DLD1 (cell line): ENCODE measurements around the gene FSTL4.

Experiments
- in situ Hi-C: cut with HindIII; loops from 2 replicates; pipeline ENCODE4 v1.10.0; 2017; ENCODE audit warnings: low sequenced_read_pairs

FSTL4 gene

DNA sequence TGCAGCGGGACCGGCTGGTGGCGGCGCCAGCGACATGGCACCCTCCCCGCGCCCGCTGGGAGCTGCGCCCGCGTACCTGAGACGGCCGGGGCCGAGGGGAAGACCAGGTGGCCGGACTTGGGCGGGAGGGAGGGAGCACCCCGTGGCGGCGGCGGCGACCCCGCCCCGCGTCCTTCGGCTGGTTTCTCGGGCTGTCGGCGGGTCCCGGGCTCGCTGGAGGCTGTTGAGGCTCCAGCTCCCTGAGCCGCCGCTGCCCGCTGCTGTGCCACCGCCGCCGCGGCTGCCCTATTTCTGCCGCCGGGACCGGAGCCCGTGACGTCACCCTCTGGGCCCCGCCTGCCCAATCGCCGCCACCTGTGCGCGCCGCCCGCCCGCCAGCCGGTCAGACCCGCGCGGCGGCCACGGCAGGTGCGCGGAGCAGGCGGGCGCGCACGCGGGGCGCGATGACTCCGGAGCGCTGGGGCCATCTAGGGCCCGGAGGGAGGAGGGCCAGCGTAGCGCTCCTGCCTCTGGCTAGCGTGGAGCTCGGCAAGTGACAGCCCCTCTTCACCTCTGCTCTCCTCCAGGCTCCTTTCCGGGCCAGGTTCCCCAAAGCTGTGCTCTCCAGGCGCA lies at the start of gene FSTL4:
Gene FSTL4, minus strand, starts transcription at position 293 of the 612 bp plus-strand sequence.
- in situ Hi-C loops = no loop called here

DNA sequence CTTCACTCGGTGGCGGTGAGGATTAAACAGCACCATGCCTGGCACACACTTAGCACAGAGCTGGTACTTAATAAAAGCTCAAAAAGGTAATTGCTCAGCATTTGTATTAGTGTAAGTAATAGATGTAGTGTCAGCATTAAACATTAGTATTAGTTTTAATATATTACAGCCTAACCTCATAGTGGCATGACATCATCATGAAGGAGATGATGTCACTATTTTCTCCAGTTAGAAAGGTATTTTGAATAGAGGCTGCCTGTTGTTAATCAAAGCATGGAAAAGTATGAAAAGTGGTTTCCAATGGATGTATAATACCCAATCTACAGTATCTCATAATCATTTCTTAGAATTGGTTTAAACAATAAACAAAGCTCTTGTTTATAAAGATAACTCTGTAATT lies 49.0 kb upstream of the FSTL4 start:
- in situ Hi-C loops = no loop called here

- in situ Hi-C loops = no loop called here
Observed at GRCh38 chr5:133658327-133658726, 46.0 kb upstream of the FSTL4 start.

DNA sequence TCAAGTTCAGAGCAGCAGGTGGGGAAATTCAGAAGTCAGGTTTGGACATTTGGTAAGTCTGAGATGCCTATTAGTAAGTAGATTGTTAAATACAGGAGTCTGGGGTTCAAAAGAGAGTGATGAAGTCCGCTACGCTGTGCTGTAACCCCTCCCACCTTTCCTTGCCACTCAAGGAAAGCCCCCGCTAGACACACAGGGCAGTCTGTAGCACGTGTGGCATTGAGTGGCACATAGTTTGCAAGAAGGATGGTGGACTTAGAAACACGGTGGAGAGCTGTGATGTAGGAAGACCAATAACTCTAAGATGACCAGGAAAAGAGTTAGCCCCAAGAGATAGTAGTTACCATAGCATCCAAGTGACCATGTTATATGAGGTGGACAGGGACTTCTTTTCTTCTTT lies 44.7 kb upstream of the FSTL4 start:
- in situ Hi-C loops = no loop called here

- in situ Hi-C loops = no loop called here
Observed at GRCh38 chr5:133655966-133656365, 43.6 kb upstream of the FSTL4 start.

GRCh38 chr5:133653760-133654049 lies 41.4 kb upstream of the FSTL4 start:
- in situ Hi-C loops = no loop called here

DNA sequence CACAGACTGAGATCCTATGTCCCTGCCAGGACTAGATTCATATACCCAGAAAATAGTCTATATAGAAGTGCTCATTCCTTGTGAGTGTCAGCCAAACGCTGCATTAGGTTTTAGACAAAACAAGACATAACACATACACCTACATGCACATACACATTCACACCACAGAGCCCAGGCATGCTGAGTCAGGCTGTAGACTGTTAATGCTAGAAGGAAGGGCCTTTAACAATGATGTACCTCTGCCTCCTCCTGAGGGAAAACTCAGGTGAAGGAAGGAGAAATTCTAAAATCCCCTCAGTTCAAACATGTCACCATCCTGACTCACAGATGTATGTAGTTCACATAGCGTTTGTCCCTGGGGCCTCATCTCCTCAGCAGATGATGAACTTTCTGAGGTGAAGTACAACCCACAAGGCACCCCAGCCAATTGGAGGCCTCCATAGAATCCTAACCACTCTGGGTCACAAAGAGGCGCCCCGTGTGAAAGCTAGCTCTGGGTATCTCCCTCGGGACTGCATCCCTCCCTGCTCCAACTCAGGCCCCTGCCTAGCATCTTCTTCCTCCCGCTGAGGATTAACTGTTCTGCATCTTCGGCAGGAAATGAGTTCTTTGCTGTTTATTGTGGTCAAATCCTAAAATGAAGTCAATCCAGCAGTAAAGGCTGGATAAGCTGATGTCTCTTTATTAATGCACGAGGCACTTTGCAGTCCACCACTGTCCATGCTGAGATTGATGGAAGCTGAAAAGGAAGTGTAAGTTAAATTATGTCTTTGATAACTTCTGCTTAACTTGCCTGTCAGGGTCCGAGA lies 40.8 kb upstream of the FSTL4 start:
- in situ Hi-C loops = no loop called here

GRCh38 chr5:133644000-133644865 lies 31.9 kb upstream of the FSTL4 start:
- in situ Hi-C loops = no loop called here

GRCh38 chr5:133643365-133643764 lies 31.0 kb upstream of the FSTL4 start:
- in situ Hi-C loops = no loop called here

DNA sequence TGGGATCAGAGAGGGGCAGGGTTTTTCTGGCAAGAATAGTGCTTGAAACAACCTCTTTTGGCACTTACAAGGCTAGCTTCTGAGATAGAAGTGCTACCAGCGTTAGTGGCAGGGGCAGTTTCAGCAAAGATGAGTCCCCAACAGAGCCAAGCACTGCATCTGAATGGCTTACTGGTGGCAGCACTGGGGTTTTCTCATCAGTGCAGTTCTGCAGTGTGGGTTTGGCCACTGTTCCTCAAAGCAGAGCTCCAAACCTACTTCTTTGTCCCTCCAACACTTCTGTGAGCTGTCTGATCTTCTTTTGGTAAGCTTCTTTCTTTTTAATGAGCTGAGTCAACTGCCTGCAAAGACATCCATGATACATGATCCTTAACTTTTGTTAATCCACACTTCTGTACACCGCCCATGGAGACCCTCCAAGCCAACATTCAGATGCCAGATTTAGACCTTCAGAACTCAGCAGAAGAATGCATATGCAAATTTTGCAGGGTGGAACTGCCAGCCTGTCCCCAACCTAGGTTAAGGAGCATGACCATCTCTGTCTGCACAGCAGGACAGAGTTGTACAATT lies 29.9 kb upstream of the FSTL4 start:
- in situ Hi-C loops = no loop called here

- in situ Hi-C loops = no loop called here
Observed at GRCh38 chr5:133641683-133642082, 29.3 kb upstream of the FSTL4 start.

- in situ Hi-C loops = no loop called here
Observed at GRCh38 chr5:133639850-133640528, 27.6 kb upstream of the FSTL4 start.

- in situ Hi-C loops = no loop called here
Observed at GRCh38 chr5:133638436-133638835, 26.1 kb upstream of the FSTL4 start.

DNA sequence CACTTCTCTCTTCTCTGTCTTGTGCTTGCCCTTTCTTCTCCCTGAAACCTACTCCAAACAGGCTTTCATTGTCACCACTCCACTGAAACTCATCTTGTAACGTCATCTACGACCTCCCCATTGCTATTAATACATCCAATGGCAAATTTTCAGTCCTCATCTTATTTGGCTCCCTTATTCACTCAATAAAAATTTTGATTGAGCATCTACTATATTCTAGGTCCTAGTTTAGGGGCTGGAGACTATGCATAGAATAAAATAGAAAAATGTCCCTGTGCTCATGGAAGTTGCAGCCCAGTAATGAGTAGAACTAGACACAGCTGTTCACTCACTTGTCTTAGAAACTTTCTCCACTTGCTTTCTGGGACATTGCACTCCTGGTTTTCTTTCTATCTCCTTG lies 24.9 kb upstream of the FSTL4 start:
- in situ Hi-C loops = no loop called here

DNA sequence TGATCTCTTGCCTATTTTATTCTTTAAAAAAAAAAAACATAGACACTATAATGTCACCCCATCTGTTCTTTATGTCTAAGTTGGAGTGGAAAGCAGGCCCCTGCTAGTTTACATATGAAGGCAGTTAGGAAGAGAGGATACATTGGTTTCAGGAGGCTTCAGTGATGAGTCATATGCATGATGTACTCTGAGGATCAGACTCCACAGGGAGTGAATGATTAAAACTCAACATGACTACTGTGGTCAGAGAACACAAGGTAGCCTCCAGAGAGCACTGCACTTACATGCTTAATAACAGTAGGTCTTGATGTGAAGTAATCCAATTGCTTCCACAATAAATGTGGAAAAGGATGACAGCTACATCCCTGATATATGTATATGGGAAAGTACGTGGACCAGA lies 22.7 kb upstream of the FSTL4 start:
- in situ Hi-C loops = no loop called here

DNA sequence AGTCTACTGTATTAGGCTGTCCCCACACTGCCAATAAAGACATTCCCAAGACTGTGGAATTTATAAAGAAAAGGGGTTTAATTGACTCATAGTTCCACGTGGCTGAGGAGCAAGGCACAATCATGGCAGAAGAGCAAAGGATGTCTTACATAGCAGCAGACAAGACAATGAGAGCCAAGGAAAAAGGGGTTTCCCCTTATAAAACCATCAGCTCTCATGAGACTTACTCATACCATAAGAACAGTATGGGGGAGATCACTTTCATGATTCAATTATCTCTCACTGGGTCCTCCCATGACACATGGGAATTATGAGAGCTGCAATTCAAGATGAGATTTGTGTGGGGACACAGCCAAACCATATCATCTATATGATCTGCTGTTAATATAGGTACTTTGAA lies 14.8 kb upstream of the FSTL4 start:
- in situ Hi-C loops = no loop called here

DNA sequence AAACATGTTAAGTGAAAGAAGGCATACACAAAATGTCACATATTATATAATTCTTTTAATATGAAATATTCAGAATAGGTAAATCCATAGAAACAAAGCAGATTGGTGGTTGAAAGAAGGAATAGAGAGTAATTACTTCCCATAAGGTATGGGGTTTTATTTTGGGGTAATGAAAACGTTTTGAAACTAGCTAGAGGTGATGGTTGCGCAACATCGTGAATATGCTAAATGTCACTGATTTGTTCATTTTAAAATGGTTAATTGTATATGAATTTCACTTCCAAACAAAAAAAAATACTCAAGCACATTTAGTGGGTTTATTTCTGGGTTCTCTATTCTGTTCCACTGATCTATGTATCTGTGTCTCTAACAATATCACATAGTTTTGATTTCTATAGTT lies 12.0 kb upstream of the FSTL4 start:
- in situ Hi-C loops = no loop called here

DNA sequence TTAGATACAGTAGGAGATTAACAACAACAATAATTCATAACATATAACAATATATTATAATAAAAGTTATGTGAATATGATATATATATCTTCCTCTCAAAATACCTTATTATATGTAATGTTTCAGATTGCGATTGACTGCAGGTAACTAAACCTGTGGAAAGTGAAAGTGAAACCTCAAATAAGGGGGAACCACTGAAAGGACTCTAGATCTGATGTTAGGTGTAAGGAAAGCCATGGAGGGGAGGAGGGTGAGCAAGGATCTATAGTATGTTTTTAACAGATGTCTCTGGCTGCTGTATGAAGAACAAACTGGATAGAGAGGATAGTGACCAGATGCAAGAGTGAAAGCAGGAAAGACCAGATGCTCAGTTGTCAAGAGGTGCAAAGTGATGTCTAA lies 5.8 kb upstream of the FSTL4 start:
- in situ Hi-C loops = no loop called here

- in situ Hi-C loops = no loop called here
Observed at GRCh38 chr5:133613743-133614142, 1.4 kb upstream of the FSTL4 start.

DNA sequence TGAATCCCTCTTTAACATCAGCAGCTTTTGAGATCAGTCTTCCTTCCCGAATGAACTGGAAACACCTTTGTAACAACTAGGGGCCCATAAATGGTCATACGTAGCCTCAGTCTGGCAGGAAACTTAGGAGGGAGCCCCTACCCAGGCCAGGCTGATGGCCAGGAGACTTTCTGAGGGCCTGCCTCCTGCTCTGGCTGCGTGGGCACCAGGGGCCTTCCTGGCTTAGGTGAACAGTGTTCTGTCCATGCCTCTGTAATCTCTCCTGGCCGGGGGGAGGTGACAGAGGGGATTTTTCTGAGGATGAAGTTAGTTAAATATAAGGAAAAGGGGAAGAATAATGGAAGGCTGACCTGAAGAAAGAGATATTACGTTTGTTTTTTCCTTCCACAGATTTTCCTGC lies 843 bp upstream of the FSTL4 start:
- in situ Hi-C loops = no loop called here
